ENCODE data around the gene SEMA7A. TPM values are rescaled to one million over a fixed set of nuclear protein-coding genes. Genes with fewer than 3 reads are reported as not detected.
A peak's percentile ranks its signal among the peaks of the same experiment; 100 is the strongest.

SEMA7A gene
- total and polyA plus RNA-seq, 9 of the 15 experiments (the other 6 are each of a cell fraction or from before 2014, with no cell fraction given), result 0.04 to 8.2 (median 5.4) TPM; not detected in 1

DNA sequence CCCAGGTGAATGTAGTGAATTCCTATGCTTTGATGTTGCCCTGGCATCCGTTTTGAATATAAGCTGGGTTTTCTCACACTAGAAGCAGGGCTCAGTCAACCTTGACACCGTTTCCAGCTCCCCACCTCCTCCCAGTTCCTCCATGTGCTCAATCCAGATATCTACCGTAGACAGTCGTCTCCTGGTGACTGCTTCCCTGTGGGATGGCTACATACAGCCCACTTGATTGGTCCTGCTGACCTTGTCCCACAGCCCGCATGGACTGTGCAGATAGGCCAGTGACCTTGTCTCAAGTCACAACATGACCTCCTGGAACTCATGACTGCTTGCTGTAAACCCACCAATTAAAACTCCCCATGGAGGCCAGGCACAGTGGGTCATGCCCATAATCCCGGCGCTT lies 8.1 kb downstream of the SEMA7A start (continued):
- no peak for TF ChIP-seq ASH1L (IDR thresholded peaks at IDR 0.05; ENCODE audit: borderline replicate concordance, low read depth, partially characterized antibody)
- TF ChIP-seq, protein P1, sequence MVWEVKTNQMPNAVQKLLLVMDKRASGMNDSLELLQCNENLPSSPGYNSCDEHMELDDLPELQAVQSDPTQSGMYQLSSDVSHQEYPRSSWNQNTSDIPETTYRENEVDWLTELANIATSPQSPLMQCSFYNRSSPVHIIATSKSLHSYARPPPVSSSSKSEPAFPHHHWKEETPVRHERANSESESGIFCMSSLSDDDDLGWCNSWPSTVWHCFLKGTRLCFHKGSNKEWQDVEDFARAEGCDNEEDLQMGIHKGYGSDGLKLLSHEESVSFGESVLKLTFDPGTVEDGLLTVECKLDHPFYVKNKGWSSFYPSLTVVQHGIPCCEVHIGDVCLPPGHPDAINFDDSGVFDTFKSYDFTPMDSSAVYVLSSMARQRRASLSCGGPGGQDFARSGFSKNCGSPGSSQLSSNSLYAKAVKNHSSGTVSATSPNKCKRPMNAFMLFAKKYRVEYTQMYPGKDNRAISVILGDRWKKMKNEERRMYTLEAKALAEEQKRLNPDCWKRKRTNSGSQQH (CRISPR knock-in tag; IDR thresholded peaks at IDR 0.05), result no peak
- TF ChIP-seq ERF (CRISPR knock-in tag; IDR thresholded peaks at IDR 0.05), result no peak
- TF ChIP-seq GATA2 (CRISPR knock-in tag; IDR thresholded peaks at IDR 0.05), result peak; percentile 55; the same call in 1 of the 2 replicates
- TF ChIP-seq NCOA2 (IDR thresholded peaks at IDR 0.05; ENCODE audit: partially characterized antibody in 2 of 2), result no peak
- TF ChIP-seq CBX8 (IDR thresholded peaks at IDR 0.05; ENCODE audit: borderline replicate concordance, extremely low read depth, low read depth, low read length, poor library complexity, severe bottlenecking), result no peak
- no peak for TF ChIP-seq RBM14 (IDR thresholded peaks at IDR 0.05; ENCODE audit: borderline replicate concordance, insufficient read depth, low read depth, low read length)
- TF ChIP-seq, protein P2, sequence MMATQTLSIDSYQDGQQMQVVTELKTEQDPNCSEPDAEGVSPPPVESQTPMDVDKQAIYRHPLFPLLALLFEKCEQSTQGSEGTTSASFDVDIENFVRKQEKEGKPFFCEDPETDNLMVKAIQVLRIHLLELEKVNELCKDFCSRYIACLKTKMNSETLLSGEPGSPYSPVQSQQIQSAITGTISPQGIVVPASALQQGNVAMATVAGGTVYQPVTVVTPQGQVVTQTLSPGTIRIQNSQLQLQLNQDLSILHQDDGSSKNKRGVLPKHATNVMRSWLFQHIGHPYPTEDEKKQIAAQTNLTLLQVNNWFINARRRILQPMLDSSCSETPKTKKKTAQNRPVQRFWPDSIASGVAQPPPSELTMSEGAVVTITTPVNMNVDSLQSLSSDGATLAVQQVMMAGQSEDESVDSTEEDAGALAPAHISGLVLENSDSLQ (IDR thresholded peaks at IDR 0.05), result peak; percentile 49; the same call in 1 of the 2 replicates
- no peak for TF ChIP-seq CBX1 (IDR thresholded peaks at IDR 0.05; ENCODE audit: low read depth)
- no peak for TF ChIP-seq NCOA1 (IDR thresholded peaks at IDR 0.05; ENCODE audit: low read depth)
- no peak for TF ChIP-seq MEF2A (IDR thresholded peaks at IDR 0.05; ENCODE audit: control insufficient read depth, low read depth, low read length)
- TF ChIP-seq KAT8 (IDR thresholded peaks at IDR 0.05; ENCODE audit: low read depth), result no peak
- TF ChIP-seq, protein P3, sequence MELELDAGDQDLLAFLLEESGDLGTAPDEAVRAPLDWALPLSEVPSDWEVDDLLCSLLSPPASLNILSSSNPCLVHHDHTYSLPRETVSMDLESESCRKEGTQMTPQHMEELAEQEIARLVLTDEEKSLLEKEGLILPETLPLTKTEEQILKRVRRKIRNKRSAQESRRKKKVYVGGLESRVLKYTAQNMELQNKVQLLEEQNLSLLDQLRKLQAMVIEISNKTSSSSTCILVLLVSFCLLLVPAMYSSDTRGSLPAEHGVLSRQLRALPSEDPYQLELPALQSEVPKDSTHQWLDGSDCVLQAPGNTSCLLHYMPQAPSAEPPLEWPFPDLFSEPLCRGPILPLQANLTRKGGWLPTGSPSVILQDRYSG (tag; conservative IDR thresholded peaks at IDR 0.05; ENCODE audit: low read depth), result no peak
- TF ChIP-seq SMAD2 (IDR thresholded peaks at IDR 0.05; ENCODE audit: low read depth, low read length), result no peak
- no peak for TF ChIP-seq ZKSCAN1 (IDR thresholded peaks at IDR 0.05; ENCODE audit: low read depth, low read length)
- peak; percentile 23; the same call in 1 of the 2 replicates for TF ChIP-seq EGR1 (conservative IDR thresholded peaks at IDR 0.05)
- TF ChIP-seq SMAD4 (CRISPR knock-in tag; conservative IDR thresholded peaks at IDR 0.05), result peak; percentile 88
- TF ChIP-seq SIX5 (IDR thresholded peaks at IDR 0.05; ENCODE audit: borderline replicate concordance in 1 of 2, insufficient read depth in 1 of 2, low read depth in 1 of 2, low read length in 2 of 2), result no peak
- TF ChIP-seq ESRRA (IDR thresholded peaks at IDR 0.05; ENCODE audit: borderline replicate concordance, low read depth), result peak; percentile 97
- no peak for TF ChIP-seq GTF2E2 (tag; IDR thresholded peaks at IDR 0.05)
- no peak for TF ChIP-seq ZNF121 (CRISPR knock-in tag; conservative IDR thresholded peaks at IDR 0.05)

Data from K562 (cell line).